Eye (tissue), 1 donor: ENCODE measurements around the gene MESP2.
"Not testable (repeated sequence)": the region's sequence is repeated elsewhere in the genome, so short reads cannot be mapped to it uniquely, and the experiment has no call there.

ENCODE experiments used
- DNase-seq: peaks from one replicate; pipeline ENCODE4 v3.0.0-alpha.2; 2015

MESP2 gene

DNA sequence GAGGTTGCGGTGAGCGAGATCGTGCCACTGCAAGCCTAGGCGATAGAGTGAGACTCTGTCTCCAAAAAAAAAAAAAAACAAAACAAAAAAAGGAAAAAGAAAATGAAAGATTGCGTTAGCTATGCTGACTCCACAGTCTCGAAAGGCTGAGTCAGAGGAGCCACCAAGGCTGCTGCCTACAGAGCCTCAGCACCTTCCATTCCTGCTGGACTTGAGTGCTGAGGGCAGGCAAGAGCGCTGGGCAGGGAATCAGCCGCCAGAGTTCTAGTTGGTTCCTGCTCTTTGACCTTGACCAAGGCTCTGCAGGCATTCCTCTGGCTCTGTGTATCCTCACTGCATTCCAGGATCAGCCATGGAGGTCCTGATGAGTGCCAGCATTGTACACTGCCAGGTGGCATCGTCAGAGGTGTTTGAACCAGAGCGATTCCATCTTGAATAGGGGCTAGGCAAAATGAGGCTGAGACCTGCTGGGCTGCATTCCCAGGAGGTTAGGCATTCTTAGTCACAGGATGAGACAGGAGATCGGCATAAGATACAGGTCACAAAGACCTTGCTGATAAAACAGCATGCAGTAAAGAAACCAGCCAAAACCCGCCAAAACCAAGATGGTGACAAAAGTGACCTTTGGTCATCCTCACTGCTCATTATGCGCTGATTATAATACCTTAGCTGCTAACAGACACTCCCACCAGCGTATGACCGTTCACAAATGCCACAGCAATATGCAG, 5.9 kb downstream of the MESP2 start:
- no peak for DNase-seq

DNA sequence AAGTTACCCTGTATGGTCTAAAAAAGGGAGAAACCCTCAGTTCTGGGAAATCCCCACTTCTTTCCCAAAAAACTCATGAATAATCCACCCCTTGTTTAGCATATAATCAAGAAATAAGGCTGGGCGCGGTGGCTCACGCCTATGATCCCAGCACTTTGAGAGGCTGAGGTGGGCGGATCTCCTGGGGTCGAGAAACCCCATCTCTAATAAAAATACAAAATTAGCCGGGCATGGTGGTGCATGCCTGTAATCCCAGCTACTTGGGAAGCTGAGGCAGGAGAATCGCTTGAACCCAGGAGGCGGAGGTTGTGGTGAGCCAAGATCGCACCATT, 6.5 kb downstream of the MESP2 start:
- DNase-seq = not testable (repeated sequence)

DNA sequence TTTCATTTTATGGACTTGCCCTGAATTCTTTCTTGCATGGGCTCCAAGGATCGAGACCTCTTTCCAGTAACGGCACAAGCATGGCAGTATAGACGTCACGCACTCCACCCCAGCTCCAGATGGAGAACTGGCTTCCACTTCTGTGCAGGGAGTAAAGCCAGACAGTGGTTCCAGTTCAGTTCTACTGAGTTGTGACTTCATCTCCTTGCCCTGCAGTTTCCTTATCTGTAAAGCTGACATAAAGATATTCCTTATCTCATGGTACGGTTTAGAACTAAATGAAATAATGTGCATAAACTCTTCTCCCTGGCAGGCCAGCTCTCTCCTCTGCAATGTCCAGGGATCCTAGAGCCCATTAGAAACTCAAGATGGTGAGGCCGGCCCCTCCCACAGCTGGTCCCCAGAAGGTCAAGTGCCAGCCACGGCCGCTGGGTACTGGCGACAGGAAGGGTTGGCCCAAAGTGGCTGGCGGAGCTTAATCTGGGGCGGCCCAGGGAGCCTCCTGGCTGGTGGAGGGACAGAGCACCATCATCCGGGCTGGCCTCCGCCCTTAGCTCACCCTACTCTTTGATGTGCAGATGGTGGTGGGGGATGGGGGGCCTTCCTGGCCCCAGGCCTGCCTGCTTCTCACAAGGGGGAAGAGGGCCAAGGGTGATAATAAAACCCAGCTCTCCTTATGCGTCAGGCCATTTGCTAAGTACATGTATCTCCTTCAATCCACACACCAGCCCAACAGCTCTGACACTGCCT, 7.2 kb downstream of the MESP2 start:
- DNase-seq = no peak

DNA sequence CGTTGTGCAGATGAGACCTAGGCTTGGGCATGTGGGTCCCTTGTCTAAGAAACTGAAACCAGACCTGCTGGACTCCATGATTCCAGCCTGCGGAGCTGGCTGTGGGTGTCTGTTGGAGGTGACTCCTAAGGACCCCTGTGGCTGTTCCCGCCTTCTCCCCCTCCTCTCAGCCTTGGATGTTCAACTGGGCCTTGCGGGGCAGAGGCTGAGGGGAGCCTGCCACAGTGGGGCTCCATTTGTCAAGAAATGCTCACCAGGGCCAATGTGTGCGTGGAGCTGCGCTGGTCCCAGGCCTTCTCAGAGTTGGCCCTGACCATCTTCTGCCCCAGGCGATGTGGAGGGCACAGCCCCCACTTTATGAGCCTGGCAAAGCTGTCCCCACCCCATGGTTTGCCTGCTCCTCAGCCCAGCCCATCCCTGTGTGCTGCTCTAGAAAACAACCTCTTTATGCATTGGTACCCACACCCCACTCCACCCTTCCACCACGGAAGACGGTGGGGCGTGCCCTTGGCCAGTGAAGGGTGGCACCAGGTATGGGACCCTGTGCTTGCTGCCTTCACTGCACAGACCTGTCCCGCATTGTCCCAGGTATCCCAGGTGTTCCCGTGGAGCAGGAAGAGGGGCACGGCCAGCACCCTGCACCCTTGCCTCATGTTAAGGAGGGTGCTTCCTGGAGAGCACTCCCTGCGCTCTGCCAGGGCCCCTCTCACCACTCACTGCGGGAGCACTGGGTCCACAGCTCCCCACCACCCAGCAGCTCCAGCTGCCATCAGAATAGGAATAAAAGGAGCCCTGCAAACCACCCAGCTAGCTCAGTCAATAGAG, 7.9 kb downstream of the MESP2 start:
- DNase-seq = no peak

DNA sequence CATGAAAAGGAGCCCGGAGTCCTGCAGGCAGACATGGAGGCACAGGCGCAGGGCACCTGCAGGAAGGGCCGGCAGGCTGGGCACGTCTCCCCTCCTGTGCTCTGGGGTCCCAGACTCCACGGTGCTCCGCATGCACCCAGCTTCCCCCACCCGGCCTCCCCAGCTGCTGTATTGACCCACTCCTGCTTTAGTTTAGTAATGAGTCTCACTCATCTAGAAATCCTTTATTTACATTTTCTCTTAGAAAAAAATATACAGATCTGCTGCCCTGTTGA, 8.5 kb downstream of the MESP2 start:
- no peak for DNase-seq

DNA sequence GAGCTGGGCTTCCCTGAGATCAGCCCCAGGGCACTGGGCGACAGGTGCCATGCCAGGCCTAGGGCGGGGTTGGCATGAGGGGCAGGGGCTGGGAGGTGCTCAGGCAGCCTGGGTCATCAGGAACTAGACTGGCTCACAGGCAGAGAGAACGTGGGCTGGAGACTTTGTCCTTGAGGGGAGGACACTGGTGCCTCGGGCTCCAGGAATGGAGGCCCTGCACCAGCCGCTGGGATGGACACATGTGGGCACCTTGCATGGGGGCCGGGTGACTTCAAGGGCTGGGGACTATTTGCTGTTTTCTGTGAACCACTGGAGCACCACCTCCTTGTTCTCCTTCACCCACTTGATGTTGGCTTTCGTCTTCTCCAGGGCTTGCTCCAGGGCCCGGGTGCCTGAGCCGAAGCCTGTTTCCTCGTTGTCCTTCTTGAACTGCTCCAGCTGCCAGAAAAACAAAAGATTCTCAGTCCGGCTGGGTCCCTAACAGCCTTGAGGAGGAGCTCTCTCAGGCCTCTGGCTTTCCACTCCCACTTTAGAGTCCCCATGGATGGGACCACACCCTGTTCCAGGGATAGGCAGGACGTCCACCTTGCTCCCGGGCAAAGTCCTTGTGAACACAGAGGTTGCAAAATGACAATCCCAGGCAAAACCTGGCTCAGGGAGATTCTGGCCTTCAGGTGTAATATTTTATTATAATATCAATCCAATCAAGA, 9.1 kb downstream of the MESP2 start:
- DNase-seq = no peak

DNA sequence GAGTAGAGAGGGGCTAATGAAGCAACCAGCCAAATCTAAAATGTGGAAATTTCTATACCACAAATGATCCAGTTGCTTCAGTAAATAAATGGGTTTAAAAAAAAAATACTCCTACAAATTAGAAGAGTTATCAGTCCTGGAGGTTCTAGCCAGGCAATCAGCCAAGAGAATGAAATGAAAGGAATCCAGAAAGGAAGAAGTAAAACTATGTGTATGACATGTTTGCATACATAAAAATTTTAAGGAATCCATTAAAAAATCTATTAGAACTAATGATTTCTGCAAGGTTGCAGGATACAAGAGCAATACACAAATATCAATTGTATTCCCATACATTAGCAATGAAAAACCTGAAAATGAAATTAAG, 9.6 kb downstream of the MESP2 start:
- no peak for DNase-seq

DNA sequence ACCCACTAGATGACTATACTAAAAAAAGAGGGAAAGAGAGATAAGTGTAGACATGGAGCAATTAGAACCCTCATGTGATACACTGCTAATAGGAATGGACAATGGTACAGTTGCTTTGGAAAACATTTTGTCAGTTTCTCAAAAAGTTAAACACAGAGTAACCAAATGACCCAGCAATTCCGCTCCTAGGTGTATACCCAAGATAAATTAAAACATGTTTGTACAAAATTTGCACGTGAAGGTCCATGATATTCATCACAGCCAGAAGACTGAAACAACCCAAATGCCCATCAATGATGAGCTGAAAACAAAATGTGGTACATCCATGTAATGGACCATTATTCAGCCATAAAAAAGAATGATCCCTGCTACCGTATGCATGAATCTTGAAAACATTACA, 11.8 kb downstream of the MESP2 start:
- DNase-seq = no peak

DNA sequence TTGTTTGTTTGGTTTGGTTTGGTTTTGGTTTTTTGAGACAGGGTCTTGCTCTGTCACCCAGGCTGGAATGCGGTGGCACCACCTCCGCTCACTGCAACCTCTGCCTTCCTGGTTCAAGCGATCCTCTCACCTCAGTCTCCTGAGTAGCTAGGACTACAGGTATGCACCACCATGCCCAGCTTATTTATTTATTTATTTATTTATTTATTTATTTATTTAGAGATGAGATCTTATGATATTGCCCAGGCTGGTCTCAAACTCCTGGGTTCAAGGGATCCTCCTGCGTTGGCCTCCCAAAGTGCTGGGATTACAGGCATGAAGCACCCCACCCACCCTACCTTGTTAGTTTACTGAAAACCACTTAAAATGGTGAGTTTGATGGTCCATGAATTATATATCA, 12.5 kb downstream of the MESP2 start:
- not testable (repeated sequence) for DNase-seq

DNA sequence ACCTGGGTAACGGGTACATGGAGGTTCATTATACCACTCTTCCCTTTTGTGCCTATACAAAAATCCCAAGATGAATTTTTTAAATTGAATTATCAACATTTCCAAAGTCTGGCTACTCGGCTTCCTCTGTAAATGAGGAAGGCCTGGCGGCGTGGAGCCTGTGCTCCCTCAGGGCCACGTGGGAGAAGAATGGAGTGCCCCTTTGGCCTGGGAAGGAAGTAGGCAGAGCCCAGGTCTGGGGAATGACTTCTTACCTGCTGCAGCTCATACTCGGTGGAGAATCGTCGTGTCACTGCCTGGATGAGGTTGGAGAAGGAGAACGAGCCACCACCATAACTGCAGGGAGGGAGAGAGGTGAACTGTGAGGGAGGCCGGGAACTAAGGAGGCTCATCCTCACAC, 14.1 kb downstream of the MESP2 start:
- DNase-seq = no peak

DNA sequence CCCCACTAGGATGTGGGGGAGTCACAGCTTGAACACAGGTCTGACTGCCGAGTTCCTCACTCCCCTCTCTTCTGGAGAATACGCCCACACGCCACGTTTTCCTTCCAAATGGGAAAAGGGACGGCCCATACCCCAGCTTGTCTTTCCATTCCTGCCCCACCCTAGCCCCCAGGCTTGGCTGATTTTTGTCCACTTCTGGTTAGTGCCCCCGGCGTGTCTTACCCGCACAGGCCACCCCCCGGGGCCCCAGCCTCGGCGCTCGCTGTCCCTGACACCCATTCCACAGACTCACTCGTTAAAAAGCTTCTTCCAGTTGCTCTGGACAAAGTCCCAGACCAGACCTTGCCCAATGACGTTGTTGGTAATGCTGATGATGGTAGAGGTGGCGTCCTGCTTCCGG, 14.5 kb downstream of the MESP2 start:
- DNase-seq = no peak

DNA sequence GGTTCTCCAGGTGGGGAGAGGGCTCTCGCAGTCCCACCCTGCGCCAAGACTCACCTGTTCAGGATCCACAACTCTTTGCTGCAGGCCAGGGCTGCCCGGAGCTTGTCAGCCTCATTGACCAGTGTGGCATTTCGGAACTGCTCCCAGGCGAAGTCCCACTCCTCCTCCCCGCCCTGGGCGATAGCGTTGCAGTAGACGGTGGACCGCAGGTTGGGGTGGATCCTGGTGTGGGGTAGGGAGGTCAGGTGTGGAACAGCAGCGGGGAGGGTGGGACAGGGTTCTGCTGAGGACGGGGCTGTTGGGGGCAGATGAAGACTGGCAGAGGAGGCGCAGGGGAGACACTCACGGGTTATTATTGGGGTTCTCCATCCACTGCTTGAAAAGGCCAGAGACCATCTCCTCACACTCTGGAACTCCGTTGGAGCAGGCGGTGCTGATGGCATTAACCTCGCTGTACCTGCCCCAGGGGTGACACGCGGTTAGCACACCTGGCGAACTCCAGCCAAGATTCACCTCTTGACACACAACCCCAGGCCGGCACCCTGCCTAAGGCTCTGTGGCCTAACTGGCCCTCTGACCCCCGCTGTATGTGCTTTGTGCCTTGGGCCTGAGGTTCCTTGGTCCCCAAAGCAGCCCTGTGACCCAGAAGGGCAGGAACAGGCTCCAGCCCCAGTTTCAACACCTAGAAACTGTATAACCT, 16.1 kb downstream of the MESP2 start:
- no peak for DNase-seq

DNA sequence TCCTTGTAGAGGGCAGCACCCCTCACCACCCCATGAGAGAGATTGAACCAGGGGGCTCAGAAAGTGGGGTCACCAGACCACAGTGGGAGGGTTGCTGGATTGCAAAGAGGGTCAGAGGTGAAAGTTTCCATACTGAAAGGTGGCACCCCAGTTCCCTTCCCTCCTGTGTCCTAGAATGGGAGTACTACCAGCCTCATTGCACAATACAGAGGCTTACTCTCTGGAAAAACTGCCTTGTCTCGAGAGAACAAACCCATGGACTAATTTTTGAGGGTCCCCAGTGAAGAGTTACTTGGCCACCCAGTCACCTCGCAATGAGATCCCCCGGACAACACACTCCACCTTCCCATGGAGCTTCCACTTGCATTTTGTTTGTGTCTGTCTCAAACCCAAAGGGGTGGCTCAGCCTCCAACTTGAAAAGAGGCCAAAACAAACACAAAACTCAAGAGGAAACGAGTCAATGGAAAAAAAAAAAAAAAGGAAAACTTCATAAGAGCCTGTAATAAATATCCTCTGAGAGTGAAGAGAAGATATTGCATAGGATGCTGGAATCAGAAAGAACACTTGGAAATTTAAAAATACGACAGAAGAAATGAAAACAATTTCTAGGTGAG, 18.6 kb downstream of the MESP2 start:
- DNase-seq = no peak

DNA sequence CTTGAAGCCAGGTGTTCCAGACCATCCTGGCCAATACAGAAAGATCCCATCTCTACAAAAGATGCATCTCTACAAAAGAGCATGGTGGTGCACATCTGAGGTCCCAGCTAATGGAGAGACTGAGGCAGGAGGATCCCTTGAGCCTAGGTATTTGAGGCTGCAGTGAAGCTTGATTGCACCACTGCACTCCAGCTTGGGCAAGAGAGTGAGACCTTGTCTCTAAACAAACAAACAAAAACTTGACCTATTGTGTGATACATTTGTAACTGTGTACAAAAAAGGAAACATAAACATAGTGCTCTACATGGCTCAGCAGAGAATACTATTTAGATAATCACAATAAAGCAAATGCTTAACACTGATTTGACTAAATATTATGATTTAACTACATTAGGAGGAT, 19.9 kb downstream of the MESP2 start:
- no peak for DNase-seq

DNA sequence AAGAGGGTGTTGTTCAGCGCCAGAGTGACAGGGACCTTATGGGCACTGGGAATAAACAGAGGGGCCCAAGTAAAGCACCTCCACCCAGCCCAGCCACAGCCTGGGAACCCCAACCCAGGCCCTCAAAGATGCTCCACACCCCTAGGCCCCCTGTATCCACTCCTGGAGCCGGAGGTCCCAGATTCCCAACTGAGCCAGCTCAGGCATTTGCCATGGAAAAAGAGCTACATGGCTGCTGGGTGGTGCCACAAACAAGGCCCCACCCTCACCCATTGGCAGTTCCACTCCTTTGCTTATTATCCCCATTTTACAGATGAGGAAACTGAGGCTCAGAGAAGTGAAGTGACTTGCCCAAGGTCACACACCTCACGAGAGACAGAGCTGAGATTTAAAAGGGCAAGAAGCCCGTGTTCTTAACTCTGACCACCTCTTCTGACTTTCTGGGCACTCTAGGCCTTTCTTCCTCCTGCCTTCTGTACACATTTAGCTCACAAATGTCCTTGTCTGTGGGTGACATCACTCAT, 21.6 kb downstream of the MESP2 start:
- DNase-seq = no peak

DNA sequence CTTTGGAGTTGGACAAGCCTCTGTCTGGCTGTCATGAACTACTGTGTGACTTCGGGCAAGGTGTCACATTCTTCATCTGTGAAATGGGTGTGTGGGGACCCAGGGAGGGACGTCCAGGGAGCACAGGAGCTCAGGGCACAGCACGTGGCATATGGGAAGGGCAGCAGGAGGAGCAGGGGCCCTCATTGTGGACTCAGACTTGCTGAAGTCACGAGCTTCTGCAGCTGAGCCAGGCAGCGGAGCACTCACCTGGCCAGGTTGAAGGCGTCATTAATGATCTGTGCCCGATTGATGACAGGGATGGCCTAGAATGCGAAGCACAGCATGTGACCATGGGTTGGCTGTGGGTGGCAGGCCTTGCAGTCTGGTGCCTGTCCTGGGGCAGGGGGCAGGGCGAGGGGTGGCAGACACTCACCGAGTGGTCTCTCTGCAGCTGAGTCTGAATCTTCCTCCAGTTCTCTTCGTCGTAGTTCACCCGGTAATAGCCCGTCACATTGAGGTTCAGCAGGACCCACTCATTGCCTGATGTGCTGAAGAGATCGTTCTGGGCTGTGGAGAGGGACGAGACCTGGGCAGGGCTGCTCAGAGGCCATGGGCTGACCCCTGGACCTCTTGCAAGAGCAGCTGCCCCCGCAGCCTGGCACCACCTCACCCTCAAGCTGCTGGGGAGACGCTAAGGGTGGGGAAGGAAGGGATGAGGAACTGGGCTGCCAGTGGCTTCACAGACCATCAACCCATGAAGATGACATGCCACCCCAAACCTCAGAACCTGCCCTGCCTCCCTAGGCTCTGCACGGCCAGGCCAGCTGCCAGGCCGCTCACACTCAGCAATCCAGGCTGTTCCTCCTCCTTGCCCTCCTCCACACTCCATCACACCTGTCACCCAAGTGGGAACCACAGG, 23.1 kb downstream of the MESP2 start:
- DNase-seq = no peak

DNA sequence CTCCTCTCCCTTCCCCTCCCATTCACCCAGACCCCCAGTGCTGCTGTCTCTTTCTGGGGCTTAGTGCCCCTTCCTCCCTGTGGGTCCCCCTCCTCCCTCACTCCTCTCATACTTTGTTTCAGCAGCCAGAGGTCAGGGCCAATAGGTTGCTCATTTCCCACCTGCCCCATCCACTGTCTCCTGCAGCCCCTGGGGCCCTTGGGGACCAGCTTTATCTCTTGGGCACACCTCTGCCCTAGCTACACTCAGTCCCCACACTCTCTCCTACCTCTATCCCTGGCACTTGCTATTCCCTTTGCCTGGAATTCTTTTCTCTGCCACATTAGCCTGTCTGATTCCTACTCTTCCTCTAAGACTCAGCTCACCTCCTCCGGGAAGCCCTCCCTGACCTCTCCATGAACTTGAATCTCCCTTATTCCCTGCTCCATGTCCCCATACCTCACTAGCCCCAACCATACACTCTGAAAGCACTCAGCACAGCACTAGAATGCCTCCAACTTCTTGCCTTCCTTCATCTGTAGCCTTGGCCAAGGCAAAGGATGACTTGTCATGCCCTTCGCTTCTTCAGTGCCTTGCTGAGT, 23.9 kb downstream of the MESP2 start:
- DNase-seq = no peak

DNA sequence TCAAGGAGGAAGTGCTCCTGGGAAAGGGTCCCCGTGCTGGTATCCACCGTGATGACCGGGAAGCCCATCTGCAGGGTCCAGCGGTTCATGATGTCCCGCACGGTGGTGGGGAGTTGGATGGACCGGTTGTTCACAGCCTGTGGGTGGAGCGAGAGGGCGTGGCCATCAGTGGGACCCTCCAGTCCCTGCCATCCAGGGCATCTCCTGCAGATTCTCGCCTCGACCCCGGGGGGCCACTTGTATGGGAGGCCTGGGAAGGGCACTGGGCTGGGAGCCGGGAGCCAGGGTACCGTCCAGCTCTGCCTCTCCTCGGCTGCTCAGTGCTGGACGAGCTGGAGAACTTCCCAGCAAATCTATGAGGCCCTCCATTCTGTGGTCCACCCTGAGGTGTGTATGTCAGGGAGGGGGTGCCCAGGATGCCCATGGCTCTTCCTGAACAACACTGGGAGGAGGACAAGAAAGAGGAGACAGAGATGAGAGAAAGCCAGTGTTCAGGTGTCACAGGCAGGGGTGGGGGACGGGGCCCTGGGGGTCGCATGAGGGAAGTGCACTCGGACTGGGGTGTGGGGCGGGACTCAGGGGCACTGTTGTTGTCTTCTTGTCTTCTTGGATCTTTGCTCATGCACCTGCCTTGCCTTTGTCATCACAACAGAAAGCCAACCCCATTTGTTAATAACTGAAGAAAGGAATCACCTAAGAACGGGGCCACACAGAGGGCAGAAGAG, 25.5 kb downstream of the MESP2 start:
- DNase-seq = no peak

DNA sequence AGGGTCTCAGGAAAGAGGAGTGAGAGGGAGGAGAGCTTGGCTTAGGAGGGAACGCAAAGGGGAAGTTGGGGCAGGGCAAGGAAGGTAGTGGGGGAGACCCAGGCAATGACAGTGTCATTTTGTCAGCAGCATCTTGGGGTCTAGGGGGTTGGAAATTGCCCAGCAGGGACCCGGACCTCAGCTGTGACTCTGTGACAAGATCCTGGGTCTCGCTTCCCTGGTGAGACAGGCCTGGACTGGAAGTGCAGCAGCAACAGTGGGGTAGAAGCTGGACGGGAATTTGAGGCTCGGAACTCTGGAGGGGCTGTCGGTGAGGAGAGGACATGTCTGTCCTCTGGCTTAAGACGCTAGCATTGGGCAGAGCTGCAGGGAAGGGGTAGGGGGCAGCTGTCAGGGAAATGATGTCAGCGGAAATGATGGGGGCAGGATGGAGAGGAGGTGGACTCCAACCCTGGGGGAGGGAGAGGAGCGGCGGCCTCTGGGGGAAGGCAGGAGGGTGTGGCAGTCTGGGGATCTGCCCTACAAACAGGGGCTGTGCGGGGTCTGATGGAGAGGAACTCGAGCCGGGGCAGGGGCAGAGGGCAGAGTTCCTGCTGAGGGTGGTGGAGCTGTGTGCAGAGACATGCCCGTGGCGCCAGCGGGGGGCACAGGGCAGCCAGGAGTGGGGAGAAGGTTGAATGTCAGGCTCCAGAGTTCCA, 26.2 kb downstream of the MESP2 start:
- DNase-seq = peak; percentile 81
